OCI-LY3 (cell line): ENCODE measurements around the gene RAD51B.

ENCODE experiments used
- H2AFZ ChIP-seq: fragments of 200-600, 300-600 bp; shearing (Covaris generic); 2 replicates; pipeline ENCODE4 v1.6.0; 2014; ENCODE audit warnings: antibody characterized with exemption, low read depth, low read length
- H3K27ac ChIP-seq: fragments of 200-600, 300-600 bp; sonication (generic); 2 replicates; pipeline ENCODE4 v1.5.1; 2014; ENCODE audit warnings: mild to moderate bottlenecking, low read length, moderate library complexity, mixed read lengths
- H3K27me3 ChIP-seq: fragments of 200-600, 300-600 bp; sonication (generic); 2 replicates; pipeline ENCODE4 v1.6.1; 2014; ENCODE audit warnings: low read depth, low read length, mixed read lengths
- H3K36me3 ChIP-seq: fragments of 200-600, 300-600 bp; sonication (generic); replicated peaks from 2 replicates; pipeline ENCODE3; 2014; ENCODE audit warnings: low read depth, low read length, mixed read lengths
- H3K4me1 ChIP-seq: fragments of 300-600, 200-600 bp; sonication (generic); 2 replicates; pipeline ENCODE4 v1.6.1; 2014; ENCODE audit warnings: low read length, mixed read lengths
- H3K4me2 ChIP-seq: fragments of 200-600, 300-600 bp; sonication (generic); 2 replicates; pipeline ENCODE4 v1.6.1; 2014; ENCODE audit warnings: low read length, mixed read lengths
- H3K4me3 ChIP-seq: fragments of 300-600, 200-600 bp; sonication (generic); 2 replicates; pipeline ENCODE4 v1.5.1; 2014; ENCODE audit warnings: antibody characterized with exemption, mild to moderate bottlenecking, low read length, moderate library complexity
- H3K79me2 ChIP-seq: fragments of 300-600, 200-600 bp; shearing (Covaris generic); 2 replicates; pipeline ENCODE4 v1.6.1; 2014; ENCODE audit warnings: mild to moderate bottlenecking, low read length, mixed read lengths
- H3K9ac ChIP-seq: fragments of 300-600, 200-600 bp; shearing (Covaris generic); 2 replicates; pipeline ENCODE4 v1.6.0; 2014; ENCODE audit warnings: mild to moderate bottlenecking, low read length, moderate library complexity
- H3K9me3 ChIP-seq: fragments of 200-600, 300-600 bp; shearing (Covaris generic); 2 replicates; pipeline ENCODE4 v1.6.1; 2014; ENCODE audit warnings: low read length, mixed read lengths; ENCODE audit not compliant: insufficient read depth
- H4K20me1 ChIP-seq: fragments of 200-600, 300-600 bp; sonication (generic); 2 replicates; pipeline ENCODE4 v1.6.1; 2016; ENCODE audit warnings: low read length, mixed read lengths; ENCODE audit not compliant: insufficient read depth
- CTCF ChIP-seq: fragments of 200-600, 300-600 bp; sonication (generic); IDR thresholded peaks from 2 replicates; pipeline ENCODE4 v1.5.1; 2014; ENCODE audit warnings: antibody characterized with exemption, low read length, low read depth
- EZH2phosphoT487 ChIP-seq: fragments of 200-600 bp; shearing (Covaris generic); IDR thresholded peaks from 2 replicates; pipeline ENCODE4 v1.6.1; 2018; ENCODE audit warnings: antibody characterized with exemption, mixed run types, low read depth

RAD51B gene

DNA sequence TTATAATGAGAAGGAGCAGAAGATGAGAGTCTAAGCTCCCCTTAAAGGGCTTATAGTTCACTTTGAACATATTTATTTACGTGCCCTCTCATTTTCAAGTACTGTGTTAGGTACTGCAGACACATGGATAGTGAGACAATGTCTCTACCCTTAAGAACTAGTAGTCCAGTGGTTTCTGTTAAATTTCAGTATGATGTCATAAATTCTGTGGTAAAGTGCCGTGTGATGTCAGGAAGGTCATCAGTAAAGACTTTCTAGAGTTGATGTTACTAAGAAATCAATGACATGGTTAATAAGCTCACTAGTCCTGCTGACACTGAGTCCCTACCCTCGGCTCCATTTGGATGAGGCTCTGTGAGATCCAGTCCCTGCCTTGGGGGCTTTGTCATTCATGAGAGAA, 497.7 kb downstream of the RAD51B start:
- TF ChIP-seq CTCF (no peak), EZH2phosphoT487 (no peak)
- Histone ChIP-seq H3K9ac (no peak overlapping the region), H4K20me1 (no peaks in the 10 kb centered on the region), H3K4me1 (peaks cover 48% of the 10 kb centered on the region), H3K27ac (no peak overlapping the region), H2AFZ (no peak overlapping the region), H3K9me3 (no peaks in the 10 kb centered on the region), H3K79me2 (no peaks in the 10 kb centered on the region), H3K27me3 (peaks cover 9% of the 10 kb centered on the region; the same call in 1 of the 2 replicates), H3K4me3 (no peak overlapping the region), H3K36me3 (no peaks in the 10 kb centered on the region), H3K4me2 (no peak overlapping the region)

- Histone ChIP-seq H3K27me3 (peaks cover 9% of the 10 kb centered on the region; the same call in 1 of the 2 replicates), H4K20me1 (no peaks in the 10 kb centered on the region), H3K9ac (no peak overlapping the region), H3K4me1 (peaks cover 35% of the 10 kb centered on the region), H3K4me3 (no peak overlapping the region), H3K36me3 (no peaks in the 10 kb centered on the region), H3K27ac (no peak overlapping the region), H2AFZ (no peak overlapping the region), H3K4me2 (no peak overlapping the region), H3K9me3 (no peaks in the 10 kb centered on the region), H3K79me2 (no peaks in the 10 kb centered on the region)
- TF ChIP-seq EZH2phosphoT487 (no peak), CTCF (no peak)
Measured at GRCh38 chr14:68318828-68319227, 499.2 kb downstream of the RAD51B start.

DNA sequence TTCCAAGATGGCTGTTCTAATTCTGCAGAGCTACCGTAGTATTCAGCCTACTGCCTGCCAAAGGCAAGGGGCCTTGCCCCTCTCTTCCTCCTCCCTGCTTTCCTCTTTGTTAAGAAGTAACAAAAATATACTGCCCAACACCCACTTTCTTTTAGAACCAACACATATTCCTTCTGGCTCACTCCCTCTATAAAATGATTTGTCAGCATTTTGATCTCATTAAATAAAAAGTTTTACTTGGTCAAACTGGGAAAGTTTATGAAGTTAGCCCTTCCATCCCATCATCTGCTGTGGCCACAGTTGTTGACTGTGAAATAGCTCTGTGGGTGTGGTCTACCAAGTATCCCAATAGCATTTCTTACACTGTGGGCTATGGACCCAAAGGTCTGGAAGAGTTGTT, 500.9 kb downstream of the RAD51B start:
- Histone ChIP-seq H3K9me3 (no peaks in the 10 kb centered on the region), H2AFZ (no peak overlapping the region), H3K27ac (no peak overlapping the region), H3K9ac (no peak overlapping the region), H3K36me3 (no peaks in the 10 kb centered on the region), H3K4me3 (no peak overlapping the region), H3K4me2 (no peak overlapping the region), H3K4me1 (peaks cover 23% of the 10 kb centered on the region), H4K20me1 (no peaks in the 10 kb centered on the region), H3K27me3 (no peaks in the 10 kb centered on the region), H3K79me2 (no peaks in the 10 kb centered on the region)
- TF ChIP-seq EZH2phosphoT487 (no peak), CTCF (no peak)

DNA sequence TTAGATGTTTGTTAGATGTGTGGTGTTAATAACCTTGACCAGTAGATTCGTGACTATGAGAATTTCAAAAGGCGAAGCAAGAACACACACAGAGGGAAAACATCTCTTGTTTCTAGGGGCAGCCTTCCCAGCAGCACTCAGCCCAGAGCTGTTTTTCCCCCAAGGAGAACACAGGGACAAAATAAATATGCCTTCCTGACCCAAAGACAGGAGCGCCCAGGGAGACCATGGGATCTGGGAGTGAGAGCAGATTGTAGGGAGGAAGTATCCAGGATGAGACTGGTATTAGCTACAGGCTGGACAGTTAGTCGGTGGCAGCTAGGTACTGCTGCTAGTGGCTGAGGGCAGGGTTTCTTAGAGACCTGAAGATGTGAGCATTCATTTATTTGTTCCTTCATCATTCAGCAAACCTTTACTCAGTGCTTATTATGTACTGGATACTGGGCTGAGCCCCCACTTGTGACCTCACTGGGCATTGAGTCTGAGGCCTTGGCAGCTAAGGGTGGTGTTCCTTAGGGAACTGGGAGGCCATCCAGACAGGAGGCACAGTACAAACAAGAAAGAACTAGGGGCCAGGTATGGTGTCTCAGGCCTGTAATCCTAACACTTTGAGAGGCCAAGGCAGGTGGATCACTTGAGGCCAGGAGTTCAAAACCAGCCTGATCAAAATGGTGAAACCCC, 503.5 kb downstream of the RAD51B start:
- Histone ChIP-seq H3K79me2 (no peaks in the 10 kb centered on the region), H3K4me1 (peaks cover 25% of the 10 kb centered on the region), H2AFZ (no peak overlapping the region), H3K4me3 (no peak overlapping the region), H4K20me1 (no peaks in the 10 kb centered on the region), H3K9me3 (no peaks in the 10 kb centered on the region), H3K27me3 (no peaks in the 10 kb centered on the region), H3K9ac (no peak overlapping the region), H3K27ac (no peak overlapping the region), H3K36me3 (no peaks in the 10 kb centered on the region), H3K4me2 (no peak overlapping the region)
- no peak for TF ChIP-seq EZH2phosphoT487
- no peak for TF ChIP-seq CTCF
